SH-SY5Y (cell line): ENCODE data around the gene PLTP.

Experiments used
- GATA2 ChIP-seq: IDR thresholded peaks from 2 replicates; pipeline ENCODE4 v1.6.1; 2011; ENCODE audit warnings: mild to moderate bottlenecking, low read depth, low read length
- GATA3 ChIP-seq: IDR thresholded peaks from 2 replicates; pipeline ENCODE4 v1.6.1; 2011; ENCODE audit warnings: low read depth, mild to moderate bottlenecking, low read length, moderate library complexity

Gene PLTP

GRCh38 chr20:45918779-45919537 is 7.0 kb upstream of the PLTP start:
- TF ChIP-seq GATA2 (no peak), GATA3 (no peak)

GRCh38 chr20:45918182-45918737 is 6.3 kb upstream of the PLTP start:
- TF ChIP-seq GATA3 = no peak
- no peak for TF ChIP-seq GATA2

- TF ChIP-seq GATA3 = no peak
- no peak for TF ChIP-seq GATA2
Measured at GRCh38 chr20:45917790-45918141, 5.8 kb upstream of the PLTP start.

GRCh38 chr20:45913116-45913515 is 1.2 kb upstream of the PLTP start:
- no peak for TF ChIP-seq GATA3
- TF ChIP-seq GATA2 = no peak

GRCh38 chr20:45912344-45912682 is 358 bp upstream of the PLTP start:
- no peak for TF ChIP-seq GATA3
- no peak for TF ChIP-seq GATA2

- TF ChIP-seq GATA2 (peak; percentile 47; the same call in 1 of the 2 replicates), GATA3 (no peak)
Measured at GRCh38 chr20:45910670-45911485, 1.1 kb downstream of the PLTP start.

- no peak for TF ChIP-seq GATA2
- TF ChIP-seq GATA3 = no peak
Measured at GRCh38 chr20:45909817-45910669, 1.9 kb downstream of the PLTP start.

- TF ChIP-seq GATA2 (no peak), GATA3 (no peak)
Measured at GRCh38 chr20:45909336-45909808, 2.6 kb downstream of the PLTP start.

- TF ChIP-seq GATA2 = no peak
- TF ChIP-seq GATA3 = no peak
Measured at GRCh38 chr20:45908084-45908483, 3.9 kb downstream of the PLTP start.

GRCh38 chr20:45907219-45907948 is 4.6 kb downstream of the PLTP start:
- TF ChIP-seq GATA3 (no peak), GATA2 (no peak)

GRCh38 chr20:45905505-45906079 is 6.4 kb downstream of the PLTP start:
- TF ChIP-seq GATA2 (no peak), GATA3 (no peak)

GRCh38 chr20:45904583-45905504 is 7.1 kb downstream of the PLTP start:
- TF ChIP-seq GATA3 (no peak), GATA2 (no peak)

- TF ChIP-seq GATA2 (no peak), GATA3 (no peak)
Measured at GRCh38 chr20:45902199-45902701, 9.7 kb downstream of the PLTP start.
